ENCODE data around the gene HIPK1.
A peak's percentile ranks its signal among the peaks of the same experiment; 100 is the strongest.

HIPK1 gene

GRCh38 chr1:113913887-113914664 is 15.0 kb upstream of the HIPK1 start:
- DNase-seq = no peak

- DNase-seq = no peak
Measured at GRCh38 chr1:113916974-113917373, 12.2 kb upstream of the HIPK1 start.

GRCh38 chr1:113917400-113918082 is 11.6 kb upstream of the HIPK1 start:
- DNase-seq = no peak

- DNase-seq = no peak
Measured at GRCh38 chr1:113918243-113918642, 10.9 kb upstream of the HIPK1 start.

- DNase-seq = no peak
Measured at GRCh38 chr1:113922957-113923356, 6.2 kb upstream of the HIPK1 start.

- no peak for DNase-seq
Measured at GRCh38 chr1:113924473-113924872, 4.7 kb upstream of the HIPK1 start.

GRCh38 chr1:113928187-113928930 is 765 bp upstream of the HIPK1 start:
- DNase-seq = no peak

GRCh38 chr1:113929750-113930498 is 800 bp downstream of the HIPK1 start:
- peak; percentile 52 for DNase-seq

GRCh38 chr1:113930499-113931161 is 1.5 kb downstream of the HIPK1 start:
- peak; percentile 41 for DNase-seq

- DNase-seq = no peak
Measured at GRCh38 chr1:113931451-113931851, 2.3 kb downstream of the HIPK1 start.

GRCh38 chr1:113934006-113934405 is 4.9 kb downstream of the HIPK1 start:
- DNase-seq = no peak

- DNase-seq = no peak
Measured at GRCh38 chr1:113934511-113935055, 5.5 kb downstream of the HIPK1 start.

GRCh38 chr1:113935176-113935575 is 6.1 kb downstream of the HIPK1 start:
- no peak for DNase-seq

- DNase-seq = no peak
Measured at GRCh38 chr1:113935970-113936369, 6.8 kb downstream of the HIPK1 start.

- DNase-seq = no peak
Measured at GRCh38 chr1:113937146-113937545, 8.0 kb downstream of the HIPK1 start.

- no peak for DNase-seq
Measured at GRCh38 chr1:113938192-113938591, 9.1 kb downstream of the HIPK1 start.

- peak; percentile 15 for DNase-seq
Measured at GRCh38 chr1:113940365-113941244, 11.5 kb downstream of the HIPK1 start.

GRCh38 chr1:113941245-113941559 is 12.1 kb downstream of the HIPK1 start:
- no peak for DNase-seq

GRCh38 chr1:113942527-113942926 is 13.4 kb downstream of the HIPK1 start:
- no peak for DNase-seq

GRCh38 chr1:113943028-113943811 is 14.1 kb downstream of the HIPK1 start:
- no peak for DNase-seq

All from activated CD4-positive, alpha-beta T cell treated with anti-CD3 and anti-CD28 coated beads for 1 hour (primary cell).